HEK293 (cell line): ENCODE results near the gene ATF2.

ENCODE experiments used
- CTCF ChIA-PET: fragments of 350-600 bp; formaldehyde crosslinking; extraction: SDS; loops from one replicate; lab custom pipeline; 2021; ENCODE audit warnings: antibody characterized with exemption; lab: Yijun Ruan, JAX
- POLR2A ChIA-PET: fragments of 300-600 bp; formaldehyde crosslinking; extraction: SDS; loops from one replicate; lab custom pipeline; 2020; ENCODE audit warnings: antibody characterized with exemption, inconsistent platforms; lab: Yijun Ruan, JAX
- H3K27ac ChIP-seq: fragments of 200-500 bp; sonication (Bioruptor generic); 2 replicates; pipeline ENCODE4 v1.5.1; 2014; ENCODE audit warnings: low read depth, low read length, control low read depth, inconsistent platforms; ENCODE audit errors: extremely low read depth
- H3K36me3 ChIP-seq, 2 experiments: fragments of 200-500 bp in 1 of 2; sonication (Bioruptor generic) in 1 of 2; 1 replicate in 1 of 2; 2 replicates in 1 of 2; pipeline ENCODE4 v1.5.1; 2014 to 2017; ENCODE audit warnings: inconsistent platforms in 2 of 2, low read length in 2 of 2; ENCODE audit not compliant: control insufficient read depth in 2 of 2, insufficient read depth in 1 of 2
- H3K4me1 ChIP-seq: fragments of 200-500 bp; sonication (Bioruptor generic); 2 replicates; pipeline ENCODE4 v1.5.1; 2014; ENCODE audit warnings: mild to moderate bottlenecking, low read length, inconsistent platforms; ENCODE audit not compliant: control insufficient read depth, insufficient read depth
- H3K4me3 ChIP-seq: 2 replicates; pipeline ENCODE4 v1.5.1; 2011; ENCODE audit warnings: low read depth, mild to moderate bottlenecking, control low read depth, low read length, moderate library complexity
- H3K9me3 ChIP-seq: fragments of 200-500 bp; sonication (Bioruptor generic); 2 replicates; pipeline ENCODE4 v1.5.1; 2014; ENCODE audit warnings: low read depth, low read length, inconsistent platforms; ENCODE audit not compliant: control insufficient read depth, insufficient read depth
- HOXA7 ChIP-seq: sonication (generic); formaldehyde crosslinking; IDR thresholded peaks from 2 replicates; pipeline ENCODE4 v1.8.1; 2022; ENCODE audit warnings: missing genetic modification reagents, borderline replicate concordance
- KLF7 ChIP-seq: fragments of 450-650 bp; formaldehyde crosslinking; IDR thresholded peaks from 2 replicates; pipeline ENCODE4 v1.5.1; 2016; ENCODE audit warnings: missing biosample characterization, missing genetic modification characterization, borderline replicate concordance
- PATZ1 ChIP-seq: fragments of 450-650 bp; formaldehyde crosslinking; IDR thresholded peaks from 2 replicates; pipeline ENCODE4 v1.5.1; 2016; ENCODE audit warnings: missing biosample characterization, missing genetic modification characterization
- PRDM1 ChIP-seq: fragments of 450-650 bp; formaldehyde crosslinking; IDR thresholded peaks from 2 replicates; pipeline ENCODE4; 2016; ENCODE audit warnings: missing biosample characterization, missing genetic modification characterization
- PRDM6 ChIP-seq: fragments of 450-650 bp; formaldehyde crosslinking; IDR thresholded peaks from 2 replicates; pipeline ENCODE4 v1.5.1; 2017; ENCODE audit warnings: missing biosample characterization, missing genetic modification characterization
- REPIN1 ChIP-seq: fragments of 450-650 bp; formaldehyde crosslinking; IDR thresholded peaks from 2 replicates; pipeline ENCODE4 v1.5.1; 2017; ENCODE audit warnings: missing biosample characterization, missing genetic modification characterization, low read depth
- SALL2 ChIP-seq: fragments of 450-650 bp; formaldehyde crosslinking; IDR thresholded peaks from 2 replicates; pipeline ENCODE4 v1.5.0; 2017; ENCODE audit warnings: missing biosample characterization, mild to moderate bottlenecking, missing genetic modification characterization, borderline replicate concordance
- SP7 ChIP-seq: fragments of 450-650 bp; formaldehyde crosslinking; IDR thresholded peaks from 2 replicates; pipeline ENCODE4 v1.5.1; 2016; ENCODE audit warnings: missing biosample characterization, missing genetic modification characterization
- ZEB2 ChIP-seq: fragments of 450-650 bp; formaldehyde crosslinking; IDR thresholded peaks from 2 replicates; pipeline ENCODE4 v1.5.1; 2016; ENCODE audit warnings: missing biosample characterization, missing genetic modification characterization
- ZNF121 ChIP-seq: fragments of 450-650 bp; formaldehyde crosslinking; IDR thresholded peaks from 2 replicates; pipeline ENCODE4 v1.5.1; 2016; ENCODE audit warnings: missing biosample characterization, missing genetic modification characterization
- ZNF146 ChIP-seq: fragments of 450-650 bp; formaldehyde crosslinking; IDR thresholded peaks from 2 replicates; pipeline ENCODE4 v1.5.1; 2016; ENCODE audit warnings: missing biosample characterization, missing genetic modification characterization
- ZNF211 ChIP-seq: fragments of 450-650 bp; formaldehyde crosslinking; IDR thresholded peaks from 2 replicates; pipeline ENCODE4 v1.5.1; 2016; ENCODE audit warnings: low read depth, missing biosample characterization, missing genetic modification characterization
- ZNF214 ChIP-seq: fragments of 450-650 bp; formaldehyde crosslinking; IDR thresholded peaks from 2 replicates; pipeline ENCODE4 v1.5.1; 2017; ENCODE audit warnings: missing biosample characterization, mild to moderate bottlenecking, missing genetic modification characterization, borderline replicate concordance
- ZNF350 ChIP-seq: fragments of 450-650 bp; formaldehyde crosslinking; IDR thresholded peaks from 2 replicates; pipeline ENCODE4 v1.5.0; 2017; ENCODE audit warnings: missing biosample characterization, mild to moderate bottlenecking, missing genetic modification characterization
- ZNF530 ChIP-seq: fragments of 450-650 bp; formaldehyde crosslinking; IDR thresholded peaks from 2 replicates; pipeline ENCODE4 v1.5.1; 2016; ENCODE audit warnings: low read depth, missing biosample characterization, missing genetic modification characterization
- ZNF580 ChIP-seq: fragments of 450-650 bp; formaldehyde crosslinking; IDR thresholded peaks from 2 replicates; pipeline ENCODE4 v1.5.1; 2016; ENCODE audit warnings: missing biosample characterization, missing genetic modification characterization
- ZNF621 ChIP-seq: fragments of 450-650 bp; formaldehyde crosslinking; IDR thresholded peaks from 2 replicates; pipeline ENCODE4 v1.5.1; 2017; ENCODE audit warnings: missing biosample characterization, missing genetic modification characterization
- ZNF626 ChIP-seq: fragments of 450-650 bp; sonication (Bioruptor Pico); formaldehyde crosslinking; IDR thresholded peaks from 2 replicates; pipeline ENCODE4 v1.5.1; 2018; ENCODE audit warnings: missing biosample characterization, missing genetic modification characterization, inconsistent platforms
- ZNF629 ChIP-seq: fragments of 450-650 bp; formaldehyde crosslinking; IDR thresholded peaks from 2 replicates; pipeline ENCODE4 v1.5.1; 2017; ENCODE audit warnings: missing biosample characterization, missing genetic modification characterization
- ZNF768 ChIP-seq: fragments of 450-650 bp; formaldehyde crosslinking; IDR thresholded peaks from 2 replicates; pipeline ENCODE4 v1.5.1; 2018; ENCODE audit warnings: missing biosample characterization, mild to moderate bottlenecking, missing genetic modification characterization
- ZNF791 ChIP-seq: fragments of 450-650 bp; formaldehyde crosslinking; IDR thresholded peaks from 2 replicates; pipeline ENCODE4 v1.5.1; 2016; ENCODE audit warnings: missing biosample characterization, missing genetic modification characterization
- TF ChIP-seq, protein P1 (sequence below): fragments of 450-650 bp; IDR thresholded peaks from 2 replicates; pipeline ENCODE4 v1.5.1; 2018; ENCODE audit warnings: missing biosample characterization, missing genetic modification characterization
- TF ChIP-seq, protein P2 (sequence below): fragments of 450-650 bp; formaldehyde crosslinking; IDR thresholded peaks from 2 replicates; pipeline ENCODE4 v1.5.1; 2016; ENCODE audit warnings: missing biosample characterization, missing genetic modification characterization
- TF ChIP-seq, protein P3 (sequence below): fragments of 450-650 bp; formaldehyde crosslinking; IDR thresholded peaks from 2 replicates; pipeline ENCODE4 v1.5.1; 2016; ENCODE audit warnings: missing biosample characterization, missing genetic modification characterization

ATF2 gene

GRCh38 chr2:175181877-175182308 is 13.9 kb upstream of the ATF2 start (continued):
- TF ChIP-seq, protein P1, sequence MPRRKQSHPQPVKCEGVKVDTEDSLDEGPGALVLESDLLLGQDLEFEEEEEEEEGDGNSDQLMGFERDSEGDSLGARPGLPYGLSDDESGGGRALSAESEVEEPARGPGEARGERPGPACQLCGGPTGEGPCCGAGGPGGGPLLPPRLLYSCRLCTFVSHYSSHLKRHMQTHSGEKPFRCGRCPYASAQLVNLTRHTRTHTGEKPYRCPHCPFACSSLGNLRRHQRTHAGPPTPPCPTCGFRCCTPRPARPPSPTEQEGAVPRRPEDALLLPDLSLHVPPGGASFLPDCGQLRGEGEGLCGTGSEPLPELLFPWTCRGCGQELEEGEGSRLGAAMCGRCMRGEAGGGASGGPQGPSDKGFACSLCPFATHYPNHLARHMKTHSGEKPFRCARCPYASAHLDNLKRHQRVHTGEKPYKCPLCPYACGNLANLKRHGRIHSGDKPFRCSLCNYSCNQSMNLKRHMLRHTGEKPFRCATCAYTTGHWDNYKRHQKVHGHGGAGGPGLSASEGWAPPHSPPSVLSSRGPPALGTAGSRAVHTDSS (tag by site-specific recombination), result 0 out of 2 replicates have a peak, but pooled peaks have one; percentile 15
- TF ChIP-seq SP7 (no peak), ZEB2 (tag by site-specific recombination) (peak; percentile 3; the same call in 1 of the 2 replicates), ZNF791 (no peak), PATZ1 (tag by site-specific recombination) (no peak), REPIN1 (tag by site-specific recombination) (no peak), ZNF350 (tag by site-specific recombination) (no peak), ZNF626 (peak; percentile 24; the same call in 1 of the 2 replicates), KLF7 (no peak)

GRCh38 chr2:175181104-175181876 is 13.3 kb upstream of the ATF2 start, which contains the start of gene ATP5MC3:
Gene ATP5MC3 (minus strand): TSS chr2:175181710. CDS start chr2:175181393, 317 bp downstream.
- POLR2A ChIA-PET, result interaction anchor here (0.5 to 3.1 kb wide), 3 partner anchors 10 to 156 kb away, joined by 3 to 12 read pairs (median 4); partner anchors contain the start of gene ATF2
- CTCF ChIA-PET, result interaction anchor here (1.2 kb wide), 1 partner anchor 70 kb away, joined by 3 read pairs; no protein-coding TSS in a partner anchor
- peaks cover 36 to 41% of the 10 kb centered on the region in 2 experiments for H3K36me3 ChIP-seq
- peak within 1 kb of the TSS; percentile 74 for H3K27ac ChIP-seq
- H3K4me1 ChIP-seq, result no peaks in the 10 kb centered on the region
- H3K4me3 ChIP-seq, result peak within 1 kb of the TSS; percentile 85
- no peaks in the 10 kb centered on the region for H3K9me3 ChIP-seq
- TF ChIP-seq PRDM1 (tag by site-specific recombination) (no peak), ZNF146 (tag by site-specific recombination) (no peak), ZNF211 (tag by site-specific recombination) (no peak), ZNF214 (tag by site-specific recombination) (no peak), ZNF768 (no peak), ZNF621 (no peak), ZNF121 (no peak), PRDM6 (no peak), HOXA7 (CRISPR knock-in tag) (no peak), ZNF530 (tag by site-specific recombination) (peak; percentile 9; the same call in 1 of the 2 replicates), ZNF629 (tag by site-specific recombination) (peak; percentile 56; the same call in 1 of the 2 replicates), ZNF580 (peak; percentile 80; the same call in 1 of the 2 replicates), SALL2 (tag by site-specific recombination) (no peak)
- TF ChIP-seq, protein P2, sequence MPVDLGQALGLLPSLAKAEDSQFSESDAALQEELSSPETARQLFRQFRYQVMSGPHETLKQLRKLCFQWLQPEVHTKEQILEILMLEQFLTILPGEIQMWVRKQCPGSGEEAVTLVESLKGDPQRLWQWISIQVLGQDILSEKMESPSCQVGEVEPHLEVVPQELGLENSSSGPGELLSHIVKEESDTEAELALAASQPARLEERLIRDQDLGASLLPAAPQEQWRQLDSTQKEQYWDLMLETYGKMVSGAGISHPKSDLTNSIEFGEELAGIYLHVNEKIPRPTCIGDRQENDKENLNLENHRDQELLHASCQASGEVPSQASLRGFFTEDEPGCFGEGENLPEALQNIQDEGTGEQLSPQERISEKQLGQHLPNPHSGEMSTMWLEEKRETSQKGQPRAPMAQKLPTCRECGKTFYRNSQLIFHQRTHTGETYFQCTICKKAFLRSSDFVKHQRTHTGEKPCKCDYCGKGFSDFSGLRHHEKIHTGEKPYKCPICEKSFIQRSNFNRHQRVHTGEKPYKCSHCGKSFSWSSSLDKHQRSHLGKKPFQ, result no peak
- TF ChIP-seq, protein P1 (tag by site-specific recombination), result no peak
- TF ChIP-seq, protein P3, sequence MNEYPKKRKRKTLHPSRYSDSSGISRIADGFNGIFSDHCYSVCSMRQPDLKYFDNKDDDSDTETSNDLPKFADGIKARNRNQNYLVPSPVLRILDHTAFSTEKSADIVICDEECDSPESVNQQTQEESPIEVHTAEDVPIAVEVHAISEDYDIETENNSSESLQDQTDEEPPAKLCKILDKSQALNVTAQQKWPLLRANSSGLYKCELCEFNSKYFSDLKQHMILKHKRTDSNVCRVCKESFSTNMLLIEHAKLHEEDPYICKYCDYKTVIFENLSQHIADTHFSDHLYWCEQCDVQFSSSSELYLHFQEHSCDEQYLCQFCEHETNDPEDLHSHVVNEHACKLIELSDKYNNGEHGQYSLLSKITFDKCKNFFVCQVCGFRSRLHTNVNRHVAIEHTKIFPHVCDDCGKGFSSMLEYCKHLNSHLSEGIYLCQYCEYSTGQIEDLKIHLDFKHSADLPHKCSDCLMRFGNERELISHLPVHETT (tag by site-specific recombination), result peak; percentile 55; the same call in 1 of the 2 replicates
